CD4-positive, alpha-beta T cell treated with Interleukin-6 at 100 ng/mL for 8 hours (primary cell): Measurements from ENCODE around the gene UBR3.
A peak's percentile ranks its signal among the peaks of the same experiment; 100 is the strongest.
"Not testable (repeated sequence)": the region's sequence is repeated elsewhere in the genome, so short reads cannot be mapped to it uniquely, and the experiment has no call there.

Experiments used
- DNase-seq: peaks from one replicate; pipeline ENCODE4 v3.0.0-alpha.2; 2020; ENCODE audit warnings: mixed read lengths, low spot score

Gene UBR3

GRCh38 chr2:169867579-169867978 lies 40.3 kb downstream of the UBR3 start:
- no peak for DNase-seq

- DNase-seq = no peak
These were observed 41.7 kb downstream of the UBR3 start for GRCh38 chr2:169868951-169869350.

GRCh38 chr2:169871369-169871768 lies 44.1 kb downstream of the UBR3 start:
- not testable (repeated sequence) for DNase-seq

GRCh38 chr2:169871994-169872393 lies 44.7 kb downstream of the UBR3 start:
- no peak for DNase-seq

GRCh38 chr2:169877398-169877797 lies 50.1 kb downstream of the UBR3 start:
- DNase-seq = no peak

- DNase-seq = no peak
These were observed 59.9 kb downstream of the UBR3 start for GRCh38 chr2:169887120-169887519.

- no peak for DNase-seq
These were observed 64.5 kb downstream of the UBR3 start for GRCh38 chr2:169891593-169892298.

GRCh38 chr2:169892951-169893350 lies 65.7 kb downstream of the UBR3 start:
- no peak for DNase-seq

GRCh38 chr2:169895294-169895985 lies 68.2 kb downstream of the UBR3 start:
- no peak for DNase-seq

- DNase-seq = no peak
These were observed 70.6 kb downstream of the UBR3 start for GRCh38 chr2:169897834-169898233.

GRCh38 chr2:169900103-169900502 lies 72.8 kb downstream of the UBR3 start:
- DNase-seq = not testable (repeated sequence)

GRCh38 chr2:169900686-169901085 lies 73.4 kb downstream of the UBR3 start:
- DNase-seq = no peak

- no peak for DNase-seq
These were observed 79.5 kb downstream of the UBR3 start for GRCh38 chr2:169906731-169907130.

GRCh38 chr2:169909376-169909775 lies 82.1 kb downstream of the UBR3 start:
- no peak for DNase-seq

- no peak for DNase-seq
These were observed 83.0 kb downstream of the UBR3 start for GRCh38 chr2:169910109-169910799.

GRCh38 chr2:169911119-169911518 lies 83.9 kb downstream of the UBR3 start:
- no peak for DNase-seq

- DNase-seq = no peak
These were observed 89.4 kb downstream of the UBR3 start for GRCh38 chr2:169916623-169917022.

GRCh38 chr2:169923977-169924376 lies 96.7 kb downstream of the UBR3 start:
- DNase-seq = no peak

GRCh38 chr2:169925968-169926367 lies 98.7 kb downstream of the UBR3 start:
- no peak for DNase-seq

- peak; percentile 19 for DNase-seq
These were observed 101.2 kb downstream of the UBR3 start for GRCh38 chr2:169928463-169928864.

- DNase-seq = no peak
These were observed 106.0 kb downstream of the UBR3 start for GRCh38 chr2:169933124-169933711.

- DNase-seq = not testable (repeated sequence)
These were observed 109.4 kb downstream of the UBR3 start for GRCh38 chr2:169936652-169937051.

- no peak for DNase-seq
These were observed 118.3 kb downstream of the UBR3 start for GRCh38 chr2:169945515-169945914.
